HG03066 (cell line): ENCODE data around the gene TTC22.

Source experiments
- ATAC-seq: cut with Tn5 transposase; IDR thresholded peaks from one replicate; pipeline ENCODE4 v1.9.1; 2021; ENCODE audit warnings: low read depth; ENCODE audit not compliant: unreplicated experiment

The TTC22 gene

GRCh38 chr1:54763816-54764132 lies 37.3 kb downstream of the TTC22 start:
- ATAC-seq: no peak

- ATAC-seq: no peak
Measured at GRCh38 chr1:54758678-54759348, 42.3 kb downstream of the TTC22 start.

- no peak for ATAC-seq
Measured at GRCh38 chr1:54757833-54758232, 43.3 kb downstream of the TTC22 start.

GRCh38 chr1:54754486-54755285 lies 46.4 kb downstream of the TTC22 start:
- no peak for ATAC-seq

- ATAC-seq: no peak
Measured at GRCh38 chr1:54754045-54754444, 47.1 kb downstream of the TTC22 start.

GRCh38 chr1:54751426-54751825 lies 49.7 kb downstream of the TTC22 start:
- no peak for ATAC-seq

GRCh38 chr1:54750596-54750995 lies 50.5 kb downstream of the TTC22 start:
- no peak for ATAC-seq

- ATAC-seq: no peak
Measured at GRCh38 chr1:54748094-54748835, 52.9 kb downstream of the TTC22 start.

- no peak for ATAC-seq
Measured at GRCh38 chr1:54745864-54746263, 55.3 kb downstream of the TTC22 start.

GRCh38 chr1:54745274-54745673 lies 55.8 kb downstream of the TTC22 start:
- no peak for ATAC-seq

GRCh38 chr1:54744696-54745095 lies 56.4 kb downstream of the TTC22 start:
- ATAC-seq: no peak

GRCh38 chr1:54743416-54744226 lies 57.5 kb downstream of the TTC22 start:
- no peak for ATAC-seq

- no peak for ATAC-seq
Measured at GRCh38 chr1:54742282-54742681, 58.8 kb downstream of the TTC22 start.

- ATAC-seq: no peak
Measured at GRCh38 chr1:54741531-54741930, 59.6 kb downstream of the TTC22 start.

- ATAC-seq: no peak
Measured at GRCh38 chr1:54738244-54738643, 62.9 kb downstream of the TTC22 start.

- ATAC-seq: no peak
Measured at GRCh38 chr1:54736685-54737084, 64.4 kb downstream of the TTC22 start.
